OCI-M2 (cell line): ENCODE data around the gene KYNU.
"Not testable (repeated sequence)": the region's sequence is repeated elsewhere in the genome, so short reads cannot be mapped to it uniquely, and the experiment has no call there.

Experiments
- DNase-seq: peaks from one replicate; lab custom pipeline; 2025; ENCODE audit not compliant: unreplicated experiment; lab: John Stamatoyannopoulos, UW

The KYNU gene

DNA sequence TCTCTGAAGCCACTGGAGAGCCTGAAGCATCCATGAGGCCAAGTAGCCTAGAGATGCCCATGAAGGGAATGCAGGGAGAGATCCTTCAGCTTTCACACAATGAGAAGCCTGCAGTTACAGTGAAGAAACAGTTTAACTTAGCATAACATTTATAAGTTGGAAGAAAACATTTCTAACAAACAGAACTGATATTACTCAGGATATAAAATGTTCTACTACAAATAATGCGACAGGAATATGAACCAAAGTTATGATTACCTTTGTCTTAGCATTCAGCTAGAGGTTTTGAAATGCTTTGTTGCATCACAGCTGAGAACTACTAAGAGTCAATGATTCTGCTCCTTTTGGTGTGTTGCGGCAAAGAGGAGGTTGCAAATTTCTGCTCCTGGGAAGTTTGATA is 6.9 kb upstream of the KYNU start:
- DNase-seq = no peak

DNA sequence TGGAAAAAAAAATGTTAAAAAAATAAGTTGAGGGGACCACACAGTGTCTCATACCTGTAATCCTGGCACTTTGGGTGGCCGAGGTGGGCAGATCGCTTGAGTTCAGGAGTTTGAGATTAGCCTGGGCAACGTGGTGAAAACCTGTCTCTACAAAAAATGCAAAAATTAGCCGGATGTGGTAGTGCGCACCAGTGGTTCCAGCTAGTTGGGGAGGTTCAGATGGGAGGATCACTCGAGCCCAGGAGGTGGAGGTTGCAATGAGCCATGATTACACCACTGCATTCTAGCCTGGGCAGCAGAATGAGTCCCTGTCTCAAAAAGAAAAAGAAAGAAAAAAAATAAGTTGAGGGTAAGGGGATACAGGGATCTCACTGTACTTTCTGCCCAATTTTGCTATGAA is 6.1 kb upstream of the KYNU start:
- DNase-seq = no peak

- no peak for DNase-seq
Measured at GRCh38 chr2:142872882-142873724, 4.4 kb upstream of the KYNU start.

DNA sequence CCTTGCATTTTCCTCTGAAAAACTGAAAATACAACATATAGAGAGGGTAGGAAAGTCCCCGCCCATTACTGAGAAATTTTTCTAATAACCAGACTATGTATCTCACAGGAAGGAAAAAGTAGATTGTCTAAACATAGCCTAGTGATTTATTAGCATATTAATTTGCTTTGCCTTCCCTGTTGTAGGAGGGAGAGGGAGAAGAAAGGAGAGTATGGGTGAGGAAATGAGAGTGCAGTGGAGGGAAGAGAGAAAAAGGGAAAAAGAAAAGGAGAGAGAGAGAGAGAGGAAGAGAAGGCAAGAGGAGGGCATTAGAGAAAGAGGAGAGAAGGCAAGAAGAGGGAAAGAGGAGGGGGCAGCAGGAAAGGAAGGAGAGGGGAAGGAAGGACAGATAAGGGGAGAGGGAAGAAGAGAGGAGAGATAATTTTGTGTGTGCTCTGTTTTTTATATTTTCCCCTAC is 3.6 kb upstream of the KYNU start:
- DNase-seq = no peak

- DNase-seq = no peak
Measured at GRCh38 chr2:142874293-142874814, 3.1 kb upstream of the KYNU start.

DNA sequence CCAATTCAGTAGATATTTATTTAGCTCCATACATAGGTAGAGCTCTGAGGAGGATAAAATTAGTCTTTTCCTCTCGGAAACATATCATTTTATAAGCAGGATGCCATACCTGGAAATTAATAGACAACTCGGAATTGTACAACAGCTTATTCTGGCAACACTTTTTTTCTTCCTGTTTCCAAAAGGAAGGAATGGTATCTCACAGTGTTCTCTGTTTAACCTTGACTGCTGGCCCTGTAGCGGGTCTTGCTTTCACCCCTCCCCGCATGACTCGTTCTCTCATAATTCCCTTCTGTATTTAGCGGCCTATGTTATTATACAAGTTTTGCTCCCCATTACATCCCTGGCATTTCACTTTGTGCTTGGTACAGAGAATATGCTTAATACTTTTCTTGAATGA is 2.5 kb upstream of the KYNU start:
- no peak for DNase-seq

DNA sequence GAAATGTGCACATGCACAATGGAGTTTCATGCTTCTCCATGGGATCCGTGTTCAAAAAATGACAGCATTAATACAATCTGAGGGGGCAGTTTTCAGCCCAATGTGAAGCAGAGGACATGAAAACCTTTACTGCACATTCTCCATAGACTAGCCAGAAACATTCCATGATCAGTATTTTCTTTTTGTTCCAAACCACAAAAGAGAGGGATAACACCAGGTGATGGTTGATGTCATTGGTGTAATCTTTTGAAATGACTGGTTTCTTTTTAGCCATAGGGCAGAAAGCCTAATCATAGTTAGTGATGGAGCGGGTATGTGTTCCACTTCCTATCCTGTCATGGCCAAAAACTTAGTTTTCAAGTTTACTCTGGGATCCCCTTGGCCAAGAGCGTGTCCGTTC is 1.8 kb upstream of the KYNU start:
- no peak for DNase-seq

- DNase-seq = no peak
Measured at GRCh38 chr2:142876423-142876822, 1.0 kb upstream of the KYNU start.

GRCh38 chr2:142878031-142878678 is 691 bp downstream of the KYNU start:
- DNase-seq = no peak

GRCh38 chr2:142879151-142879550 is 1.7 kb downstream of the KYNU start:
- DNase-seq = no peak

- no peak for DNase-seq
Measured at GRCh38 chr2:142880279-142880678, 2.8 kb downstream of the KYNU start.

DNA sequence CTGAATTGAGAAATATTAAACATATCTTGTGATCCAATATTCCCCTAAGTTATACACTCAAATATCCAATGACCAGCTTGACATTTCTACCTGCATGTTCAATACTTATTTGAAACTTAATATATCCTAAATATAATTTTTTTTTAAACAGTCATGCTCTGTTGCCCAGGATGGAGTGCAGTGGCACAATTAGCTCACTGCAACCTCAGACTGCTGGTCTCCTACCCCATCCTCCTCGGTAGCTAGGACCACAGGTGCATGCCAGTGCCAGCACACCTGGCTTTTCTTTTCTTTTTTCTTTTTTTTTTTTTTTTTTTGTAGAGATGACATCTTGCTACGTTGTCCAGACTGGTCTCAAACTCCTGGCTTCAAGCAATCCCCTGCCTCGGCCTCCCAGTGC is 4.2 kb downstream of the KYNU start:
- no peak for DNase-seq

DNA sequence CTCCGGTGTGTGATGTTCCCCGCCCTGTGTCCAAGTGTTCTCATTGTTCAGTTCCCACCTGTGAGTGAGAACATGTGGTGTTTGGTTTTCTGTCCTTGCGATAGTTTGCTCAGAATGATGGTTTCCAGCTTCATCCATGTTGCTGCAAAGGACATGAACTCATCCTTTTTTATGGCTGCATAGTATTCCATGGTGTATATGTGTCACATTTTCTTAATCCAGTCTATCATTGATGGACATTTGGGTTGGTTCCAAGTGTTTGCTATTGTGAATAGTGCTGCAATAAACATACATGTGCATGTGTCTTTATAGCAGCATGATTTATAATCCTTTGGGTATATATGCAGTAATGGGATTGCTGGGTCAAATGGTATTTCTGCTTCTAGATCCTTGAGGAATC is 5.0 kb downstream of the KYNU start:
- not testable (repeated sequence) for DNase-seq

DNA sequence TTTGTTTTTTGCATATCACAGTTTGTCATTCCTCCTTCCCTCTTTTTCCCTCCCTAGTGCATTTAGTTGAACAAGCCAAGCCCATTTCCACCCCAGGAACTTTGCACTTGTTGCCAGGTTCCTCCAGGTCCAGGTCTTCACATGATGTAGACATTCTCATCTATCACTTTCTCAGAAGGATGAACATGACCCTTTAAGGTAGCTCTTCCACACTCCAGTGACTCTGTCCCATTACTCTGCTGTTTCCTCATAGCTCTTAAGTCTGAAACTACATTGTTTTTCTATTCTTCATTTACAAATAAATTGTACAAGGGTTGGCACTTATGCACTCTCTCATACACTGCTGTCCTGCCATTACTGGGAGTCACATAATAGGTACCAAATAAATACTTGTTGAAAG is 6.1 kb downstream of the KYNU start:
- DNase-seq = no peak

DNA sequence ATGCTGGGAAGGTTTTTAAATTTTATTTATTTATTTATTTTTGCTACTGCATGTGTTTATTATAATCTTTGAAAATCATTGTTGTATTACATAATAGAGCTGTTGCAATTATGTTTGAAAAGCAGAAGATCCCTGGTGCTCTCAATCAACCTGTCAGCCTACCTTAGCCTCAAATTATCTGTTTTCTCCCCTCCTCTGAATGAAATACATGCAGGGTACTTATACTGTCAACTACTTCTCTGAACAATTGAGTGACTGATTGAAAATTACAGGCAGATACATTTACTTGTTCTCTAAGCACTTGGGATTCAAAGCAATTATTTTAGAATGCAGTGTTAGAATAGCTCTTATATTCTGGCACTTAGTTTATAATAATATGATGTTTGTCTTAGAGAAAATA is 8.1 kb downstream of the KYNU start:
- DNase-seq = no peak

DNA sequence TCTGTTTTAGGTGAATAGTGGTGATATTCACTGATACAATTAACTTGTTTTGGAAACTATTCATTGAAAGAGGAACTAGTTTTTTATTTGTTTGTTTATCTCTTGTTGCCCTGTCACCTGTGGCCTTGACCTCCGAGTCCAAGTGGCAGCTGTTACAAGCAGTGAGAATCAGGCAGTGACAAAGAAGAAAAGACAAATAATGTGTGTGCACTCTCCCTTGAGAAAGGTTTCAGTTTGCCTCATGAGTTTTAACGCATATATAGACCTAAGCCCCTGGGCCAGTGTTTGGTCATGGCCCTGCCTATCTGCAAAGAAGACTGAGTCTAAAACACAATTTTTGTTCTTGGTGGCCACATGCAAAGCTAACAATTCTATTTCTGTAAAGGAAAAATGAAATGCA is 15.3 kb downstream of the KYNU start:
- no peak for DNase-seq

- no peak for DNase-seq
Measured at GRCh38 chr2:142893241-142893640, 15.8 kb downstream of the KYNU start.

DNA sequence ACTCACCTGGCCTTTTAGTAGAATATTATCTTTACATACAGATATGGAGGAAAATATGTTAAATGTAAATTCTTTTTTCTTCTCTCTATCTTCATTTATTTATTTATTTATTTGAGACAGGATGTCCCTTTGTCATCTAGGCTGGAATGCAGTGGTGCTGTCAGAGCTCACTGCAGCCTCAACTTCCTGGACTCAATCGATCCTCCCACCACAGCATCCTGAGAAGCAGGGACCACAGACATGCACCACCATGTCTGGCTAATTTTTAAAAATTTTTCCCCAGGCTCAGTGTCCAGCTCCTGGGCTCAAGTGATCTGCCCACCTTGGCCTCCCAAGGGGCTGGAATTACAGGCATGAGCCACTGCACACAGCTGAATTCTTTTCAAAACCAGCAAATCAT is 20.3 kb downstream of the KYNU start:
- DNase-seq = no peak

- not testable (repeated sequence) for DNase-seq
Measured at GRCh38 chr2:142900327-142900726, 22.9 kb downstream of the KYNU start.

DNA sequence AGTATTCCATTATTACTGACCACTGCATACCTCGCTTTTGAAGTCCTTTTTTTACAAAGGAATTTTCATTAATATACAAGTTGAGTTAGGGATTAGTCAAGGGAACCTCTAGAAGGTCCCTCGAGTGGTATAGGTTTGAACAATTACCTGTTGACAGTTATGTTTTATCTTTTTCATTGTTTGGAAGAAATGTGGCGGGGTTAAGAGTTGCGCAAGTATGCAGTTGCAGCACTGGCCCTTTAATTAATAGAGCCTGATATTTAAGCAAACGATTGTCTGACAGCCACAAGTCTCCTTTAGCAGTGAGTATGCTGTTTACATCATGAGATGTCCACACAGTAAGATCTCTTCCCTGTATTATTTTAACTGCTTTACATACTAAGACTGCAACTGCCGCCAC is 24.3 kb downstream of the KYNU start:
- DNase-seq = no peak

DNA sequence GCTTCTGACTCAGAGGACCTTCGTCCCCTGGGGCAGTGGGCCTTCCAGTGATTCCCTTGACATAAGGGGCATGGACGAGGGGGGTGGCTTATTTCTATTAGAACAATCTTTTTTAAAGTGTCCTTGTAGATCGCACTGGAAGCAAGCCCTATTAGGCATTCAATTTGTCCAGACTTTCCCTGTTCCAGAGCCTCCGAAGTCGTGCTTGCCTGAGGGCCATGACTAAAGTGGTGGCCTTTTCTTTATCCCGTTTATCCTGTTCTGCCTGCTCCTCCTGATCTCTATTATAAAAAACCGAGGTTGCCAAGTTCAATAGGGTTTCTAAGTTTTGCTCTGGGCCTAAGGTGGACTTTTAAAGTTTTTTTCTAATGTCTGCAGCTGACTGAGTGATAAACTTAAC is 26.3 kb downstream of the KYNU start:
- DNase-seq = not testable (repeated sequence)

GRCh38 chr2:142907653-142908052 is 30.2 kb downstream of the KYNU start:
- DNase-seq = no peak
